Endothelial cell of umbilical vein (primary cell): ENCODE measurements around the gene CCNK. TPM values are rescaled to one million over a fixed set of nuclear protein-coding genes. Genes with fewer than 3 reads are reported as not detected.

Source experiments
- BruUV-seq: library from RNA; stranded (reverse); fragments of 400-500 nt; replicated peaks from 2 replicates; lab custom pipeline; 2021; lab: Mats Ljungman, UMichigan
- CTCF ChIA-PET: fragments of 300-600, 350-600 bp; sonication (Branson Sonifier 250); formaldehyde crosslinking; loops from one replicate; lab custom pipeline; 2021; ENCODE audit warnings: antibody characterized with exemption, inconsistent platforms; lab: Charles Lee
- POLR2A ChIA-PET: fragments of 300-600, 350-600 bp; sonication (Branson Sonifier 250); formaldehyde crosslinking; loops from one replicate; lab custom pipeline; 2021; ENCODE audit warnings: antibody characterized with exemption, inconsistent platforms; lab: Charles Lee
- DNase-seq: peaks from one replicate; pipeline ENCODE4 v3.0.0-alpha.2; 2011; ENCODE audit warnings: low read depth, low spot score
- FAIRE-seq: peaks from 2 replicates; lab custom pipeline; 2011; peaks lifted over from hg19 to GRCh38; lab: Jason Lieb, UNC
- H2AFZ ChIP-seq: 2 replicates; pipeline ENCODE4 v1.6.0; 2012; ENCODE audit warnings: low read depth, low read length, control low read depth, inconsistent platforms
- H3K27ac ChIP-seq: 2 replicates; pipeline ENCODE4 v1.5.1; 2011; ENCODE audit warnings: low read depth, mild to moderate bottlenecking, control low read depth, low read length, moderate library complexity; ENCODE audit not compliant: insufficient read depth
- H3K27me3 ChIP-seq, 2 experiments: 2 replicates each; pipeline versions ENCODE4 v1.6.0 to v1.6.1; 2011; ENCODE audit warnings: low read length in 2 of 2, mixed read lengths in 1 of 2; ENCODE audit not compliant: control insufficient read depth in 2 of 2, insufficient read depth in 2 of 2
- H3K36me3 ChIP-seq, 2 experiments: 2 replicates in 1 of 2; 3 replicates in 1 of 2; pipeline ENCODE4 v1.5.1; 2011; ENCODE audit warnings: low read length in 2 of 2, mild to moderate bottlenecking in 1 of 2, moderate library complexity in 1 of 2; ENCODE audit not compliant: control insufficient read depth in 2 of 2, insufficient read depth in 2 of 2; ENCODE audit errors: extremely low read depth in 1 of 2
- H3K4me1 ChIP-seq: 3 replicates; pipeline ENCODE4 v1.5.1; 2011; ENCODE audit warnings: mild to moderate bottlenecking, low read length; ENCODE audit not compliant: control insufficient read depth, insufficient read depth; ENCODE audit errors: extremely low read depth
- H3K4me2 ChIP-seq: 2 replicates; pipeline ENCODE4 v1.6.1; 2011; ENCODE audit warnings: low read length, control low read depth, mixed read lengths; ENCODE audit not compliant: insufficient read depth
- H3K4me3 ChIP-seq, 3 experiments: fragments of 200-600 bp in 1 of 3; sonication (generic), shearing (Covaris generic) in 1 of 3; replicated peaks in 1 of 3; 2 replicates each; pipeline ENCODE4 v1.5.1; 2011 to 2016; ENCODE audit warnings: control low read depth in 3 of 3, low read length in 3 of 3, mild to moderate bottlenecking in 2 of 3, inconsistent platforms in 1 of 3, low read depth in 1 of 3, moderate library complexity in 1 of 3; ENCODE audit not compliant: insufficient read depth in 1 of 3
- H3K79me2 ChIP-seq: 2 replicates; pipeline ENCODE4 v1.6.0; 2012; ENCODE audit warnings: low read length, inconsistent platforms; ENCODE audit not compliant: control insufficient read depth, insufficient read depth
- H3K9ac ChIP-seq: replicated peaks from 2 replicates; pipeline ENCODE3; 2011; ENCODE audit warnings: low read length, control low read depth; ENCODE audit not compliant: insufficient read depth; ENCODE audit errors: extremely low read depth
- H3K9me1 ChIP-seq: replicated peaks from 3 replicates; pipeline ENCODE4 v1.6.0; 2011; ENCODE audit warnings: mild to moderate bottlenecking, low read length; ENCODE audit not compliant: control insufficient read depth, insufficient read depth; ENCODE audit errors: extremely low read depth
- H3K9me3 ChIP-seq: replicated peaks from 2 replicates; pipeline ENCODE4 v1.5.1; 2012; ENCODE audit warnings: low read length, inconsistent platforms; ENCODE audit not compliant: control insufficient read depth, insufficient read depth
- H4K20me1 ChIP-seq: replicated peaks from 2 replicates; pipeline ENCODE3; 2011; ENCODE audit warnings: mild to moderate bottlenecking, low read length; ENCODE audit not compliant: control insufficient read depth, insufficient read depth; ENCODE audit errors: extremely low read depth
- CTCF ChIP-seq, 2 donors: IDR thresholded peaks; 1 replicate in 1 of 2; 2 replicates in 1 of 2; pipeline ENCODE4 v1.5.1; 2011; ENCODE audit warnings: low read length in 2 of 2, mild to moderate bottlenecking in 2 of 2, moderate library complexity in 2 of 2, control low read depth in 1 of 2, inconsistent platforms in 1 of 2, low read depth in 1 of 2; ENCODE audit not compliant: insufficient read depth in 1 of 2; ENCODE audit errors: extremely low read depth in 1 of 2
- EZH2 ChIP-seq: IDR thresholded peaks from 2 replicates; pipeline ENCODE4 v1.6.1; 2012; ENCODE audit warnings: borderline replicate concordance, low read depth, mild to moderate bottlenecking, moderate library complexity, low read length, inconsistent platforms; ENCODE audit not compliant: severe bottlenecking
- FOS ChIP-seq: IDR thresholded peaks from 2 replicates; pipeline ENCODE4 v1.6.1; 2011; ENCODE audit warnings: mild to moderate bottlenecking, low read length, moderate library complexity, borderline replicate concordance; ENCODE audit not compliant: insufficient read depth
- GATA2 ChIP-seq: IDR thresholded peaks from 2 replicates; pipeline ENCODE4 v1.7.0; 2011; ENCODE audit warnings: low read depth, mild to moderate bottlenecking, moderate library complexity, mixed read lengths, low read length; ENCODE audit not compliant: insufficient read length, insufficient read depth
- JUN ChIP-seq: IDR thresholded peaks from 2 replicates; pipeline ENCODE4 v1.6.1; 2011; ENCODE audit warnings: borderline replicate concordance, low read depth; ENCODE audit not compliant: insufficient read length, insufficient read depth
- MAX ChIP-seq: IDR thresholded peaks from 2 replicates; pipeline ENCODE4 v1.6.1; 2011; ENCODE audit not compliant: insufficient read depth, insufficient read length
- MYC ChIP-seq: IDR thresholded peaks from one replicate; pipeline ENCODE4 v1.6.1; 2011; ENCODE audit warnings: mild to moderate bottlenecking, low read depth, low read length
- POLR2A ChIP-seq: IDR thresholded peaks from 2 replicates; pipeline ENCODE4 v1.6.1; 2012; ENCODE audit warnings: low read depth, mild to moderate bottlenecking, control low read depth, low read length
- POLR2AphosphoS5 ChIP-seq: IDR thresholded peaks from 2 replicates; pipeline ENCODE4 v1.6.1; 2012; ENCODE audit warnings: low read depth, mild to moderate bottlenecking, control low read depth, low read length, moderate library complexity; ENCODE audit not compliant: insufficient read depth
- dilution Hi-C: fragments of 300-500 bp; cut with MboI; formaldehyde crosslinking; loops from one replicate; pipeline ENCODE4 v1.15.0; 2019; ENCODE audit warnings: low sequenced_read_pairs; ENCODE audit not compliant: extremely low pct_ligation_motif_present
- intact Hi-C: fragments of 100-400 bp; cut with micrococcal nuclease; formaldehyde crosslinking; loops from one replicate; pipeline ENCODE4 v1.10.0; 2022
- polyA plus RNA-seq, 4 experiments: library from polyadenylated mRNA; depleted of rRNA in 3 of 4; stranded (reverse) in 3 of 4; unstranded in 1 of 4; fragments of >200 nt; gene quantifications; 2 replicates each; pipeline versions ENCODE4 v1.2.1 to v1.2.3, GENCODE V29; 2011 to 2012; ENCODE audit warnings: missing spikeins in 1 of 4
- total RNA-seq: library from RNA; stranded (reverse); gene quantifications from 2 replicates; pipeline ENCODE4 v1.2.3, GENCODE V29; 2021

CCNK gene
- total and polyA plus RNA-seq, 2 donors (not counting 3 experiments of a cell fraction or from before 2014, with no cell fraction given), result 11.9 to 59.3 TPM

GRCh38 chr14:99525699-99526080 lies 44.5 kb downstream of the CCNK start:
- POLR2A ChIA-PET, result no interaction called here
- no TSS peak for BruUV-seq
- Histone ChIP-seq H3K36me3 (no peaks in the 10 kb centered on the region), H3K27me3 (no peaks in the 10 kb centered on the region), H3K79me2 (no peaks in the 10 kb centered on the region), H3K9me1 (no peaks in the 10 kb centered on the region), H2AFZ (no peak overlapping the region), H4K20me1 (no peaks in the 10 kb centered on the region), H3K4me1 (peaks cover 21% of the 10 kb centered on the region), H3K9ac (no peak overlapping the region), H3K4me2 (no peak overlapping the region), H3K9me3 (no peaks in the 10 kb centered on the region), H3K27ac (no peak overlapping the region), H3K4me3 (no peak overlapping the region)
- dilution Hi-C loops (no loop called here), intact Hi-C loops (loop anchor here (2.0 kb wide), 1 partner anchor 13 kb away; no protein-coding TSS in a partner anchor)
- CTCF ChIA-PET, result interaction anchor here (1.0 to 6.1 kb wide), 9 partner anchors 7 to 103 kb away, joined by 3 to 52 read pairs (median 3); partner anchors contain the start of gene CCDC85C
- TF ChIP-seq MAX, result no peak
- TF ChIP-seq FOS, result no peak
- TF ChIP-seq MYC, result no peak
- no peak for TF ChIP-seq GATA2
- no peak for TF ChIP-seq EZH2
- TF ChIP-seq JUN, result no peak
- TF ChIP-seq POLR2A, result no peak
- no peak for TF ChIP-seq POLR2AphosphoS5
- TF ChIP-seq CTCF (IDR thresholded peaks at IDR 0.05; ENCODE audit: extremely low read depth in 1 of 2, insufficient read depth in 1 of 2, low read depth in 1 of 2, low read length in 2 of 2), result no peak
- FAIRE-seq (no peak), DNase-seq (no peak)
